Liver (tissue), 9 donors: ENCODE results near the gene NAPSA. TPM values are rescaled to one million over a fixed set of nuclear protein-coding genes. Genes with fewer than 3 reads are reported as not detected.

Experiments
- DNase-seq: peaks from one replicate; pipeline ENCODE4 v3.0.0-alpha.2; 2017; ENCODE audit warnings: low spot score
- H3K27ac ChIP-seq, 2 donors: one replicate each; pipeline ENCODE4 v1.7.0; 2013; ENCODE audit warnings: inconsistent platforms in 2 of 2, low read length in 2 of 2, control low read depth in 1 of 2, low read depth in 1 of 2, mild to moderate bottlenecking in 1 of 2
- H3K27me3 ChIP-seq, 4 donors: one replicate each; pipeline versions ENCODE4 v1.6.1 to v1.7.0; 2013; ENCODE audit warnings: low read length in 3 of 4, inconsistent platforms in 1 of 4, mild to moderate bottlenecking in 1 of 4, moderate library complexity in 1 of 4; ENCODE audit not compliant: control insufficient read depth in 4 of 4, insufficient read depth in 4 of 4
- H3K36me3 ChIP-seq, 4 donors: one replicate each; pipeline versions ENCODE4 v1.6.1 to v1.7.0; 2013; ENCODE audit warnings: low read length in 3 of 4, mild to moderate bottlenecking in 3 of 4, low read depth in 1 of 4, moderate library complexity in 1 of 4; ENCODE audit not compliant: control insufficient read depth in 4 of 4, insufficient read depth in 3 of 4
- H3K4me1 ChIP-seq, 4 donors: one replicate each; pipeline versions ENCODE4 v1.6.1 to v1.7.0; 2013; ENCODE audit warnings: low read length in 3 of 4, mild to moderate bottlenecking in 3 of 4, moderate library complexity in 1 of 4; ENCODE audit not compliant: control insufficient read depth in 4 of 4, insufficient read depth in 4 of 4
- H3K4me3 ChIP-seq, 3 donors: one replicate each; pipeline versions ENCODE4 v1.6.1 to v1.7.0; 2013; ENCODE audit warnings: low read length in 3 of 3, control low read depth in 1 of 3, low read depth in 1 of 3, mild to moderate bottlenecking in 1 of 3
- H3K9ac ChIP-seq, 2 donors: one replicate each; pipeline ENCODE4 v1.7.0; 2013; ENCODE audit warnings: low read length in 2 of 2, mild to moderate bottlenecking in 2 of 2, moderate library complexity in 2 of 2, control low read depth in 1 of 2, low read depth in 1 of 2
- H3K9me3 ChIP-seq, 4 donors: one replicate each; pipeline versions ENCODE4 v1.6.1 to v1.7.0; 2013; ENCODE audit warnings: low read length in 3 of 4; ENCODE audit not compliant: control insufficient read depth in 4 of 4
- ATF3 ChIP-seq: IDR thresholded peaks from 2 replicates; pipeline ENCODE4 v1.6.1; 2016; ENCODE audit warnings: antibody characterized with exemption
- EGR1 ChIP-seq, 2 donors: IDR thresholded peaks; 2 replicates each; pipeline ENCODE4 v1.6.1; 2016 to 2018; ENCODE audit warnings: antibody characterized with exemption in 2 of 2, low read depth in 2 of 2
- FOXA1 ChIP-seq: IDR thresholded peaks from 2 replicates; pipeline ENCODE4 v1.6.1; 2016; ENCODE audit warnings: antibody characterized with exemption
- FOXA2 ChIP-seq: IDR thresholded peaks from 2 replicates; pipeline ENCODE4 v1.6.1; 2016; ENCODE audit warnings: antibody characterized with exemption
- GABPA ChIP-seq, 2 donors: IDR thresholded peaks in 1 of 2; conservative IDR thresholded peaks in 1 of 2; 2 replicates each; pipeline ENCODE4 v1.6.1; 2016; ENCODE audit warnings: antibody characterized with exemption in 2 of 2, mild to moderate bottlenecking in 1 of 2, moderate library complexity in 1 of 2
- JUND ChIP-seq, 2 donors: IDR thresholded peaks; 2 replicates each; pipeline ENCODE4 v1.6.1; 2016; ENCODE audit warnings: antibody characterized with exemption in 2 of 2
- MAX ChIP-seq: IDR thresholded peaks from 2 replicates; pipeline ENCODE4 v1.6.1; 2016; ENCODE audit warnings: antibody characterized with exemption
- RAD21 ChIP-seq, 2 donors: IDR thresholded peaks; 2 replicates each; pipeline ENCODE4 v1.6.1; 2016; ENCODE audit warnings: antibody characterized with exemption in 2 of 2, mild to moderate bottlenecking in 2 of 2
- REST ChIP-seq: IDR thresholded peaks from 2 replicates; pipeline ENCODE4 v1.6.1; 2016; ENCODE audit warnings: antibody characterized with exemption, mild to moderate bottlenecking
- SP1 ChIP-seq: IDR thresholded peaks from 2 replicates; pipeline ENCODE4 v1.6.1; 2018; ENCODE audit warnings: antibody characterized with exemption, mild to moderate bottlenecking
- YY1 ChIP-seq: IDR thresholded peaks from 2 replicates; pipeline ENCODE4 v1.6.1; 2016; ENCODE audit warnings: antibody characterized with exemption, mild to moderate bottlenecking
- WGBS: extraction: QIAGEN DNeasy Blood & Tissue Kit; methylation state at CpG from one replicate; pipeline ENCODE4 v1.1.7; 2013; 5-methylcytosine and 5-hydroxymethylcytosine counted together
- polyA plus RNA-seq, 2 donors: library from polyadenylated mRNA; stranded (reverse) in 1 of 2; unstranded in 1 of 2; fragments of 200-250 nt in 1 of 2; fragments of >200 nt in 1 of 2; fragmentation: Nextera tagmentation in 1 of 2; extraction: Ambion mirVana in 1 of 2; gene quantifications; one replicate each; pipeline versions ENCODE4 v1.2.1 to v1.2.3, GENCODE V29; 2013 to 2015
- total RNA-seq, 2 donors: library from RNA; depleted of rRNA; stranded (reverse); fragments of >200 nt; gene quantifications; one replicate each; pipeline ENCODE4 v1.2.3, GENCODE V29; 2014
- donor health status: healthy.
- donor health status: healthy.
- donor health status: healthy.
- donor health status: healthy.
- donor health status: healthy.

Gene NAPSA
- total and polyA plus RNA-seq, 4 donors = 0.28 to 0.74 (median 0.54) TPM

GRCh38 chr19:50359328-50359818, 6.1 kb downstream of the NAPSA start:
- Histone ChIP-seq H3K4me3 (no peak overlapping the region), H3K27ac (no peak overlapping the region), H3K9me3 (no peaks in the 10 kb centered on the region), H3K9ac (no peak overlapping the region), H3K4me1 (peaks cover 0 to 10% (median 5%) of the 10 kb centered on the region in 4 donors), H3K27me3 (no peaks in the 10 kb centered on the region), H3K36me3 (no peaks in the 10 kb centered on the region)
- no peak for TF ChIP-seq JUND (IDR thresholded peaks at IDR 0.05)
- no peak for TF ChIP-seq SP1
- TF ChIP-seq REST = no peak
- TF ChIP-seq ATF3 = no peak
- TF ChIP-seq RAD21 (IDR thresholded peaks at IDR 0.05) = no peak
- TF ChIP-seq GABPA (IDR thresholded peaks at IDR 0.05 in 1 of 2, conservative IDR thresholded peaks at IDR 0.05 in 1 of 2) = no peak
- no peak for TF ChIP-seq EGR1 (IDR thresholded peaks at IDR 0.05; ENCODE audit: low read depth in 2 of 2)
- TF ChIP-seq YY1 = no peak
- TF ChIP-seq FOXA2 = no peak
- TF ChIP-seq MAX = no peak
- WGBS = 95% methylated on average over 11 of the region's 11 CpGs
- no peak for DNase-seq

GRCh38 chr19:50358483-50359327, 6.7 kb downstream of the NAPSA start:
- no peak for TF ChIP-seq FOXA1
- TF ChIP-seq YY1 = peak; percentile 48
- Histone ChIP-seq H3K9ac (no peak overlapping the region), H3K27me3 (no peaks in the 10 kb centered on the region), H3K27ac (peak overlapping the region in 1 of 2 donors; percentile 88), H3K4me1 (peaks cover 0 to 10% (median 5%) of the 10 kb centered on the region in 4 donors), H3K4me3 (peak overlapping the region; percentile 21 to 40 (median 34)), H3K9me3 (no peaks in the 10 kb centered on the region), H3K36me3 (no peaks in the 10 kb centered on the region)
- DNase-seq = peak; percentile 68
- 42% methylated on average over 54 of the region's 54 CpGs for WGBS
